HEK293 (cell line): Measurements from ENCODE around the gene RIMS4.

Experiments
- CTCF ChIA-PET: fragments of 350-600 bp; formaldehyde crosslinking; extraction: SDS; loops from one replicate; lab custom pipeline; 2021; ENCODE audit warnings: antibody characterized with exemption; lab: Yijun Ruan, JAX
- POLR2A ChIA-PET: fragments of 300-600 bp; formaldehyde crosslinking; extraction: SDS; loops from one replicate; lab custom pipeline; 2020; ENCODE audit warnings: antibody characterized with exemption, inconsistent platforms; lab: Yijun Ruan, JAX
- H3K27ac ChIP-seq: fragments of 200-500 bp; sonication (Bioruptor generic); 2 replicates; pipeline ENCODE4 v1.5.1; 2014; ENCODE audit warnings: low read depth, low read length, control low read depth, inconsistent platforms; ENCODE audit errors: extremely low read depth
- H3K36me3 ChIP-seq, 2 experiments: fragments of 200-500 bp in 1 of 2; sonication (Bioruptor generic) in 1 of 2; 1 replicate in 1 of 2; 2 replicates in 1 of 2; pipeline ENCODE4 v1.5.1; 2014 to 2017; ENCODE audit warnings: inconsistent platforms in 2 of 2, low read length in 2 of 2; ENCODE audit not compliant: control insufficient read depth in 2 of 2, insufficient read depth in 1 of 2
- H3K4me1 ChIP-seq: fragments of 200-500 bp; sonication (Bioruptor generic); 2 replicates; pipeline ENCODE4 v1.5.1; 2014; ENCODE audit warnings: mild to moderate bottlenecking, low read length, inconsistent platforms; ENCODE audit not compliant: control insufficient read depth, insufficient read depth
- H3K4me3 ChIP-seq: 2 replicates; pipeline ENCODE4 v1.5.1; 2011; ENCODE audit warnings: low read depth, mild to moderate bottlenecking, control low read depth, low read length, moderate library complexity
- H3K9me3 ChIP-seq: fragments of 200-500 bp; sonication (Bioruptor generic); 2 replicates; pipeline ENCODE4 v1.5.1; 2014; ENCODE audit warnings: low read depth, low read length, inconsistent platforms; ENCODE audit not compliant: control insufficient read depth, insufficient read depth
- GFI1B ChIP-seq: fragments of 450-650 bp; formaldehyde crosslinking; IDR thresholded peaks from 2 replicates; pipeline ENCODE4 v1.5.1; 2016; ENCODE audit warnings: missing biosample characterization, missing genetic modification characterization
- KLF16 ChIP-seq: fragments of 450-650 bp; formaldehyde crosslinking; IDR thresholded peaks from 2 replicates; pipeline ENCODE4 v1.5.1; 2017; ENCODE audit warnings: missing biosample characterization, missing genetic modification characterization
- KLF8 ChIP-seq: fragments of 450-650 bp; formaldehyde crosslinking; IDR thresholded peaks from 2 replicates; pipeline ENCODE4 v1.5.1; 2016; ENCODE audit warnings: missing biosample characterization, missing genetic modification characterization
- MYNN ChIP-seq: fragments of 450-650 bp; formaldehyde crosslinking; IDR thresholded peaks from 2 replicates; pipeline ENCODE4 v1.5.1; 2016; ENCODE audit warnings: missing biosample characterization, missing genetic modification characterization, borderline replicate concordance
- TCF7L2 ChIP-seq: IDR thresholded peaks from 2 replicates; pipeline ENCODE4 v1.6.1; 2011; ENCODE audit warnings: low read depth, mild to moderate bottlenecking, inconsistent platforms, low read length, moderate library complexity, borderline replicate concordance
- ZFP41 ChIP-seq: fragments of 450-650 bp; formaldehyde crosslinking; IDR thresholded peaks from 2 replicates; pipeline ENCODE4 v1.5.1; 2016; ENCODE audit warnings: missing biosample characterization, missing genetic modification characterization, borderline replicate concordance
- ZNF10 ChIP-seq: fragments of 450-650 bp; formaldehyde crosslinking; IDR thresholded peaks from 2 replicates; pipeline ENCODE4 v1.5.1; 2017; ENCODE audit warnings: missing biosample characterization, missing genetic modification characterization
- ZNF184 ChIP-seq: fragments of 450-650 bp; IDR thresholded peaks from 2 replicates; pipeline ENCODE4 v1.5.1; 2018; ENCODE audit warnings: missing biosample characterization, mild to moderate bottlenecking, missing genetic modification characterization
- ZNF239 ChIP-seq: fragments of 450-650 bp; formaldehyde crosslinking; IDR thresholded peaks from 2 replicates; pipeline ENCODE4 v1.5.1; 2016; ENCODE audit warnings: missing biosample characterization, missing genetic modification characterization
- ZNF248 ChIP-seq: fragments of 450-650 bp; formaldehyde crosslinking; IDR thresholded peaks from 2 replicates; pipeline ENCODE4 v1.5.1; 2017; ENCODE audit warnings: missing biosample characterization, missing genetic modification characterization
- ZNF311 ChIP-seq: fragments of 450-650 bp; formaldehyde crosslinking; IDR thresholded peaks from 2 replicates; pipeline ENCODE4 v1.5.1; 2017; ENCODE audit warnings: missing biosample characterization, missing genetic modification characterization, borderline replicate concordance
- ZNF354C ChIP-seq: fragments of 450-650 bp; formaldehyde crosslinking; IDR thresholded peaks from 2 replicates; pipeline ENCODE4 v1.5.1; 2016; ENCODE audit warnings: missing biosample characterization, missing genetic modification characterization, low read depth, borderline replicate concordance
- ZNF366 ChIP-seq: fragments of 450-650 bp; formaldehyde crosslinking; conservative IDR thresholded peaks from 2 replicates; pipeline ENCODE4 v1.5.1; 2016; ENCODE audit warnings: missing biosample characterization, missing genetic modification characterization
- ZNF37A ChIP-seq: fragments of 450-650 bp; IDR thresholded peaks from 2 replicates; pipeline ENCODE4 v1.5.1; 2018; ENCODE audit warnings: missing biosample characterization, missing genetic modification characterization
- ZNF404 ChIP-seq: fragments of 450-650 bp; formaldehyde crosslinking; IDR thresholded peaks from 2 replicates; pipeline ENCODE4 v1.5.1; 2017; ENCODE audit warnings: missing biosample characterization, missing genetic modification characterization
- ZNF549 ChIP-seq: fragments of 450-650 bp; IDR thresholded peaks from 2 replicates; pipeline ENCODE4 v1.5.1; 2018; ENCODE audit warnings: missing biosample characterization, missing genetic modification characterization, mild to moderate bottlenecking, inconsistent platforms, moderate library complexity
- ZNF596 ChIP-seq: fragments of 450-650 bp; IDR thresholded peaks from 2 replicates; pipeline ENCODE4 v1.5.0; 2018; ENCODE audit warnings: missing biosample characterization, mild to moderate bottlenecking, missing genetic modification characterization, moderate library complexity
- ZNF701 ChIP-seq: fragments of 450-650 bp; formaldehyde crosslinking; IDR thresholded peaks from 2 replicates; pipeline ENCODE4 v1.5.1; 2016; ENCODE audit warnings: missing biosample characterization, missing genetic modification characterization
- ZNF830 ChIP-seq: fragments of 450-650 bp; IDR thresholded peaks from 2 replicates; pipeline ENCODE4 v1.5.0; 2018; ENCODE audit warnings: missing biosample characterization, missing genetic modification characterization, low read depth, mild to moderate bottlenecking, moderate library complexity
- ZNF837 ChIP-seq: fragments of 450-650 bp; formaldehyde crosslinking; IDR thresholded peaks from 2 replicates; pipeline ENCODE4 v1.5.1; 2016; ENCODE audit warnings: missing biosample characterization, missing genetic modification characterization
- ZSCAN16 ChIP-seq: fragments of 450-650 bp; formaldehyde crosslinking; IDR thresholded peaks from 2 replicates; pipeline ENCODE4 v1.5.1; 2016; ENCODE audit warnings: missing biosample characterization, missing genetic modification characterization
- ZSCAN30 ChIP-seq: fragments of 450-650 bp; IDR thresholded peaks from 2 replicates; pipeline ENCODE4 v1.5.1; 2018; ENCODE audit warnings: missing biosample characterization, mild to moderate bottlenecking, missing genetic modification characterization, moderate library complexity
- TF ChIP-seq, protein P1 (sequence below): sonication (generic); formaldehyde crosslinking; IDR thresholded peaks from 2 replicates; pipeline ENCODE4 v1.8.1; 2022; ENCODE audit warnings: mild to moderate bottlenecking, moderate library complexity, missing genetic modification reagents
- TF ChIP-seq, protein P2 (sequence below): fragments of 450-650 bp; IDR thresholded peaks from 2 replicates; pipeline ENCODE4 v1.5.1; 2018; ENCODE audit warnings: missing biosample characterization, missing genetic modification characterization
- TF ChIP-seq, protein P3 (sequence below): fragments of 450-650 bp; formaldehyde crosslinking; IDR thresholded peaks from 2 replicates; pipeline ENCODE4 v1.5.1; 2016; ENCODE audit warnings: missing biosample characterization, missing genetic modification characterization
- TF ChIP-seq, protein P4 (sequence below): fragments of 450-650 bp; formaldehyde crosslinking; IDR thresholded peaks from 2 replicates; pipeline ENCODE4 v1.5.1; 2016; ENCODE audit warnings: missing biosample characterization, missing genetic modification characterization
- TF ChIP-seq, protein P5 (sequence below): fragments of 450-650 bp; IDR thresholded peaks from 2 replicates; pipeline ENCODE4 v1.5.1; 2018; ENCODE audit warnings: missing biosample characterization, mild to moderate bottlenecking, missing genetic modification characterization

RIMS4 gene

DNA sequence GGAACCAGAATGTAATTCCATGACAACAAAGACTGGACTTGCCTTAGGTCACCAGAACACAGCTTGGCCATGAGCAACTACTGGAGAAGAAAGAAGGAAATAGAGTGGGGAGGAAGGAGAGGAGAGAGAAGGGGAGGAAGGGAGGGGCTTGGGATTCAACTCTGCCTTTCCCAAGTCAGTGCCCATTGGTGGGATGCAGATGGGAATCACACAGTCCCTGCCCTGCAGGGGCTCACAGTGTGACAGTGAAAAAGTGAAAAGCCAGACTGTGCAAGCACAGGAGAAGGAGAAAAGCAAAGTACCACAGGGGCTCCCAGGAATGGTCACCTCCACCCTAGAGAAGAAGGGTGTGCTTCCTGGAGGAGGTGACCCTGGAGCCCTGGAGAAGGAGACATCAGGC is 14.0 kb downstream of the RIMS4 start:
- ChIA-PET POLR2A (no interaction called here), CTCF (interaction anchor here (0.6 to 1.3 kb wide), 2 partner anchors 48 to 165 kb away, joined by 3 to 4 read pairs; no protein-coding TSS in a partner anchor)
- H3K4me3 ChIP-seq: no peak overlapping the region
- H3K36me3 ChIP-seq: no peaks in the 10 kb centered on the region
- no peaks in the 10 kb centered on the region for H3K4me1 ChIP-seq
- H3K9me3 ChIP-seq: no peaks in the 10 kb centered on the region
- no peak for TF ChIP-seq ZNF837
- no peak for TF ChIP-seq GFI1B (tag by site-specific recombination)
- TF ChIP-seq ZNF366: 0 out of 2 replicates have a peak, but pooled peaks have one; percentile 33
- TF ChIP-seq, protein P1, sequence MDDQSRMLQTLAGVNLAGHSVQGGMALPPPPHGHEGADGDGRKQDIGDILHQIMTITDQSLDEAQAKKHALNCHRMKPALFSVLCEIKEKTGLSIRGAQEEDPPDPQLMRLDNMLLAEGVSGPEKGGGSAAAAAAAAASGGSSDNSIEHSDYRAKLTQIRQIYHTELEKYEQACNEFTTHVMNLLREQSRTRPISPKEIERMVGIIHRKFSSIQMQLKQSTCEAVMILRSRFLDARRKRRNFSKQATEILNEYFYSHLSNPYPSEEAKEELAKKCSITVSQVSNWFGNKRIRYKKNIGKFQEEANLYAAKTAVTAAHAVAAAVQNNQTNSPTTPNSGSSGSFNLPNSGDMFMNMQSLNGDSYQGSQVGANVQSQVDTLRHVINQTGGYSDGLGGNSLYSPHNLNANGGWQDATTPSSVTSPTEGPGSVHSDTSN: no peak
- no peak for TF ChIP-seq ZNF354C
- no peak overlapping the region for H3K27ac ChIP-seq

DNA sequence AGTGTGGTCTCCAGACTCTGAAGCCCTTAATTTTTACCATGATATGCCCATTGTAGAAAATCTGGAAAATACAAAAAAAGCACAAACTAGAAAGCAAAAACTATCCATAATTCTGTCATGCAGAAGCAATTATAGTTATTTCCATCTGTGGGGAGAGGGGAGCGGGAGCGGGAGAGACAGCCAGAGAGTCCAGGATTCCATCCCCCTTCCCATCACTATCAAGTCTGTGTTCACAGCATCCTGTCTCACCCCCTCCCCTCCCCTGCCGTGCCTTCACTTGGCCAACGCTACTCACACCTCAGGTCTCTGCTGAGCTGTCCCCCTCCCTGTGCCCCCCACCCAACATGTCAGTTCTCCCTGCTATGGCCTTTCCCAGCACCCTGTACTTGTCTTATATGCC is 14.5 kb downstream of the RIMS4 start:
- Histone ChIP-seq H3K4me1 (no peaks in the 10 kb centered on the region), H3K4me3 (no peak overlapping the region), H3K36me3 (no peaks in the 10 kb centered on the region), H3K27ac (no peak overlapping the region), H3K9me3 (no peaks in the 10 kb centered on the region)
- TF ChIP-seq ZNF830 (tag by site-specific recombination) (no peak), TCF7L2 (no peak), ZNF184 (tag by site-specific recombination) (no peak), ZNF701 (no peak), ZNF37A (tag by site-specific recombination) (no peak), ZSCAN30 (tag by site-specific recombination) (no peak), MYNN (tag by site-specific recombination) (no peak), ZSCAN16 (tag by site-specific recombination) (no peak), ZNF404 (no peak), ZNF10 (tag by site-specific recombination) (no peak), ZNF549 (tag by site-specific recombination) (no peak), ZNF248 (tag by site-specific recombination) (no peak), ZFP41 (no peak), KLF16 (tag by site-specific recombination) (no peak)
- TF ChIP-seq, protein P2, sequence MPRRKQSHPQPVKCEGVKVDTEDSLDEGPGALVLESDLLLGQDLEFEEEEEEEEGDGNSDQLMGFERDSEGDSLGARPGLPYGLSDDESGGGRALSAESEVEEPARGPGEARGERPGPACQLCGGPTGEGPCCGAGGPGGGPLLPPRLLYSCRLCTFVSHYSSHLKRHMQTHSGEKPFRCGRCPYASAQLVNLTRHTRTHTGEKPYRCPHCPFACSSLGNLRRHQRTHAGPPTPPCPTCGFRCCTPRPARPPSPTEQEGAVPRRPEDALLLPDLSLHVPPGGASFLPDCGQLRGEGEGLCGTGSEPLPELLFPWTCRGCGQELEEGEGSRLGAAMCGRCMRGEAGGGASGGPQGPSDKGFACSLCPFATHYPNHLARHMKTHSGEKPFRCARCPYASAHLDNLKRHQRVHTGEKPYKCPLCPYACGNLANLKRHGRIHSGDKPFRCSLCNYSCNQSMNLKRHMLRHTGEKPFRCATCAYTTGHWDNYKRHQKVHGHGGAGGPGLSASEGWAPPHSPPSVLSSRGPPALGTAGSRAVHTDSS (tag by site-specific recombination): no peak
- TF ChIP-seq, protein P3, sequence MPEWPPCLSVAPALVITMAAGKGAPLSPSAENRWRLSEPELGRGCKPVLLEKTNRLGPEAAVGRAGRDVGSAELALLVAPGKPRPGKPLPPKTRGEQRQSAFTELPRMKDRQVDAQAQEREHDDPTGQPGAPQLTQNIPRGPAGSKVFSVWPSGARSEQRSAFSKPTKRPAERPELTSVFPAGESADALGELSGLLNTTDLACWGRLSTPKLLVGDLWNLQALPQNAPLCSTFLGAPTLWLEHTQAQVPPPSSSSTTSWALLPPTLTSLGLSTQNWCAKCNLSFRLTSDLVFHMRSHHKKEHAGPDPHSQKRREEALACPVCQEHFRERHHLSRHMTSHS (tag by site-specific recombination): no peak
- CTCF ChIA-PET: interaction anchor here (1.3 kb wide), 1 partner anchor 48 kb away, joined by 4 read pairs; no protein-coding TSS in a partner anchor
- POLR2A ChIA-PET: no interaction called here

DNA sequence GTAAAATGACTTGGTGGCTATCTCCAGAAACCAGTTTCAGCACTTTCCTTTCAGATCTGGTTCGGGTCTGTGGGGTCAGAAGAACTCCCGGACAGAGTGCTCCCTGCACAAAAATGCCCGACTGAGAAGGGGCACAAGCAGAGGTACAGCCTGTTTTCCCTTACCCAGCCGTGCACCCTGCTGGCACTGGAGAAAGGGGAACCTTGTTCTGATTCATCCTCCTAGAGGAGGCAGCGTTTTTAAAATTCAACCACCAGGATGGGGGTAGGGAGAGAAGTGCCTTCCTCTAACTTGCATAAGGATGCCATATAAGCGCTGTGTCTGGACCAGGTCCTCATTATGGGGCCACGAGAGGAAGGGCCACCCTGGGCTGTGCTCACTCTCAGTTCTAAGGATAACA is 17.6 kb downstream of the RIMS4 start:
- no peak overlapping the region for H3K4me3 ChIP-seq
- no peaks in the 10 kb centered on the region for H3K4me1 ChIP-seq
- no peaks in the 10 kb centered on the region for H3K9me3 ChIP-seq
- POLR2A ChIA-PET: no interaction called here
- CTCF ChIA-PET: interaction anchor here (1.0 kb wide), 1 partner anchor 45 kb away, joined by 4 read pairs; no protein-coding TSS in a partner anchor
- H3K36me3 ChIP-seq: no peaks in the 10 kb centered on the region
- no peak overlapping the region for H3K27ac ChIP-seq
- TF ChIP-seq KLF8 (no peak), ZNF596 (tag by site-specific recombination) (no peak), ZNF239 (tag by site-specific recombination) (no peak), ZNF837 (no peak), ZNF311 (tag by site-specific recombination) (no peak)
- TF ChIP-seq, protein P4, sequence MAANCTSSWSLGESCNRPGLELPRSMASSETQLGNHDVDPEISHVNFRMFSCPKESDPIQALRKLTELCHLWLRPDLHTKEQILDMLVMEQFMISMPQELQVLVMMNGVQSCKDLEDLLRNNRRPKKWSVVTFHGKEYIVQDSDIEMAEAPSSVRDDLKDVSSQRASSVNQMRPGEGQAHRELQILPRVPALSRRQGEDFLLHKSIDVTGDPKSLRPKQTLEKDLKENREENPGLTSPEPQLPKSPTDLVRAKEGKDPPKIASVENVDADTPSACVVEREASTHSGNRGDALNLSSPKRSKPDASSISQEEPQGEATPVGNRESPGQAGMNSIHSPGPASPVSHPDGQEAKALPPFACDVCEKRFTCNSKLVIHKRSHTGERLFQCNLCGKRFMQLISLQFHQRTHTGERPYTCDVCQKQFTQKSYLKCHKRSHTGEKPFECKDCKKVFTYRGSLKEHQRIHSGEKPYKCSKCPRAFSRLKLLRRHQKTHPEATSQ (tag by site-specific recombination): no peak
- TF ChIP-seq, protein P5, sequence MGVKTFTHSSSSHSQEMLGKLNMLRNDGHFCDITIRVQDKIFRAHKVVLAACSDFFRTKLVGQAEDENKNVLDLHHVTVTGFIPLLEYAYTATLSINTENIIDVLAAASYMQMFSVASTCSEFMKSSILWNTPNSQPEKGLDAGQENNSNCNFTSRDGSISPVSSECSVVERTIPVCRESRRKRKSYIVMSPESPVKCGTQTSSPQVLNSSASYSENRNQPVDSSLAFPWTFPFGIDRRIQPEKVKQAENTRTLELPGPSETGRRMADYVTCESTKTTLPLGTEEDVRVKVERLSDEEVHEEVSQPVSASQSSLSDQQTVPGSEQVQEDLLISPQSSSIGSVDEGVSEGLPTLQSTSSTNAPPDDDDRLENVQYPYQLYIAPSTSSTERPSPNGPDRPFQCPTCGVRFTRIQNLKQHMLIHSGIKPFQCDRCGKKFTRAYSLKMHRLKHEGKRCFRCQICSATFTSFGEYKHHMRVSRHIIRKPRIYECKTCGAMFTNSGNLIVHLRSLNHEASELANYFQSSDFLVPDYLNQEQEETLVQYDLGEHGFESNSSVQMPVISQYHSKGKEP: no peak
